ENCODE results near the gene PPTC7. TPM values are rescaled to one million over a fixed set of nuclear protein-coding genes. Genes with fewer than 3 reads are reported as not detected.
"Not testable (repeated sequence)": the region's sequence is repeated elsewhere in the genome, so short reads cannot be mapped to it uniquely, and the experiment has no call there.

PPTC7 gene
- total and polyA plus RNA-seq, 2 experiments from 2014 or later, result 2.4 to 3.4 TPM

- no peak for DNase-seq
- H3K4me1 ChIP-seq (ENCODE audit: insufficient read depth), result no peaks in the 10 kb centered on the region
- TF ChIP-seq EZH2phosphoT487 (IDR thresholded peaks at IDR 0.05; ENCODE audit: insufficient read depth, low read depth), result no peak
- no peaks in the 10 kb centered on the region for H3F3A ChIP-seq (ENCODE audit: insufficient read depth)
- in situ Hi-C loops (cut with MboI), result loop anchor here (10.0 kb wide), 1 partner anchor 83 kb away; no protein-coding TSS in a partner anchor
- H3K9me3 ChIP-seq (ENCODE audit: low read depth), result no peaks in the 10 kb centered on the region
- no peaks in the 10 kb centered on the region for H4K20me1 ChIP-seq (ENCODE audit: insufficient read depth)
- H3K36me3 ChIP-seq (ENCODE audit: low read depth), result no peaks in the 10 kb centered on the region
- WGBS, 2 experiments (ENCODE audit: low coverage in 1 of 2, low lambda C conversion rate in 2 of 2, missing lambda C conversion rate in 2 of 2), result 10 to 16% methylated on average over 1 of the region's 1 CpG
- H3K4me2 ChIP-seq (ENCODE audit: unreplicated experiment), result no peak overlapping the region
- H3K9ac ChIP-seq, result no peak overlapping the region
- no peaks in the 10 kb centered on the region for H3K79me2 ChIP-seq (ENCODE audit: insufficient read depth)
- H3K27me3 ChIP-seq (replicated peaks; ENCODE audit: insufficient read depth), result no peaks in the 10 kb centered on the region; the same call in 1 of the 2 replicates
- no peak overlapping the region for H3K4me3 ChIP-seq
- H2AFZ ChIP-seq, result no peak overlapping the region
- H3K9me2 ChIP-seq (ENCODE audit: insufficient read depth), result no peaks in the 10 kb centered on the region
- H3K27ac ChIP-seq, result no peak overlapping the region
Observed at GRCh38 chr12:110597885-110598284, 14.8 kb upstream of the PPTC7 start.

- 80 to 82% methylated on average over 4 of the region's 4 CpGs for WGBS, 2 experiments (ENCODE audit: low coverage in 1 of 2, low lambda C conversion rate in 2 of 2, missing lambda C conversion rate in 2 of 2)
Observed at GRCh38 chr12:110592919-110593318, 9.8 kb upstream of the PPTC7 start.

GRCh38 chr12:110592078-110592477 is 9.0 kb upstream of the PPTC7 start:
- Histone ChIP-seq H3F3A (ENCODE audit: insufficient read depth) (no peaks in the 10 kb centered on the region), H3K4me1 (ENCODE audit: insufficient read depth) (no peaks in the 10 kb centered on the region), H3K9ac (no peak overlapping the region), H3K27ac (no peak overlapping the region), H4K20me1 (ENCODE audit: insufficient read depth) (no peaks in the 10 kb centered on the region), H3K27me3 (replicated peaks; ENCODE audit: insufficient read depth) (no peaks in the 10 kb centered on the region; the same call in 1 of the 2 replicates), H2AFZ (no peak overlapping the region), H3K9me3 (ENCODE audit: low read depth) (no peaks in the 10 kb centered on the region), H3K36me3 (ENCODE audit: low read depth) (no peaks in the 10 kb centered on the region), H3K79me2 (ENCODE audit: insufficient read depth) (no peaks in the 10 kb centered on the region), H3K9me2 (ENCODE audit: insufficient read depth) (no peaks in the 10 kb centered on the region), H3K4me3 (no peak overlapping the region), H3K4me2 (ENCODE audit: unreplicated experiment) (no peak overlapping the region)
- no peak for TF ChIP-seq EZH2phosphoT487 (IDR thresholded peaks at IDR 0.05; ENCODE audit: insufficient read depth, low read depth)
- TF ChIP-seq EZH2 (IDR thresholded peaks at IDR 0.05; ENCODE audit: insufficient read depth, poor library complexity, severe bottlenecking), result no peak
- WGBS, 2 experiments (ENCODE audit: low coverage in 1 of 2, low lambda C conversion rate in 2 of 2, missing lambda C conversion rate in 2 of 2), result 89 to 99% methylated on average over 5 of the region's 5 CpGs
- in situ Hi-C loops (cut with MboI), result loop anchor here (10.0 kb wide), 1 partner anchor 77 kb away; no protein-coding TSS in a partner anchor
- no peak for DNase-seq

More at GRCh38 chr12:110592919-110593318, 9.8 kb upstream of the PPTC7 start:
- not testable (repeated sequence) for H3K27ac ChIP-seq; H4K20me1 ChIP-seq (ENCODE audit: insufficient read depth); H3K9me2 ChIP-seq (ENCODE audit: insufficient read depth); H3F3A ChIP-seq (ENCODE audit: insufficient read depth); H3K4me3 ChIP-seq; H3K27me3 ChIP-seq (replicated peaks; ENCODE audit: insufficient read depth); DNase-seq; H2AFZ ChIP-seq; H3K9ac ChIP-seq; H3K4me1 ChIP-seq (ENCODE audit: insufficient read depth); H3K9me3 ChIP-seq (ENCODE audit: low read depth); H3K4me2 ChIP-seq (ENCODE audit: unreplicated experiment); H3K79me2 ChIP-seq (ENCODE audit: insufficient read depth); H3K36me3 ChIP-seq (ENCODE audit: low read depth)
- in situ Hi-C loops (cut with MboI), result loop anchor here (10.0 kb wide), 1 partner anchor 78 kb away; no protein-coding TSS in a partner anchor

- Histone ChIP-seq H3K9me3 (ENCODE audit: low read depth) (no peaks in the 10 kb centered on the region), H3K36me3 (ENCODE audit: low read depth) (no peaks in the 10 kb centered on the region), H2AFZ (no peak overlapping the region), H4K20me1 (ENCODE audit: insufficient read depth) (no peaks in the 10 kb centered on the region), H3K9me2 (ENCODE audit: insufficient read depth) (no peaks in the 10 kb centered on the region), H3K4me3 (no peak overlapping the region), H3K27ac (peak overlapping the region; percentile 43), H3K9ac (0 out of 2 replicates have a peak overlapping the region, but pooled peaks have one; percentile 33), H3K4me2 (ENCODE audit: unreplicated experiment) (no peak overlapping the region), H3K79me2 (ENCODE audit: insufficient read depth) (no peaks in the 10 kb centered on the region), H3F3A (ENCODE audit: insufficient read depth) (no peaks in the 10 kb centered on the region), H3K27me3 (replicated peaks; ENCODE audit: insufficient read depth) (no peaks in the 10 kb centered on the region; the same call in 1 of the 2 replicates), H3K4me1 (ENCODE audit: insufficient read depth) (no peaks in the 10 kb centered on the region)
- TF ChIP-seq EZH2phosphoT487 (IDR thresholded peaks at IDR 0.05; ENCODE audit: insufficient read depth, low read depth), result no peak
- TF ChIP-seq EZH2 (IDR thresholded peaks at IDR 0.05; ENCODE audit: insufficient read depth, poor library complexity, severe bottlenecking), result no peak
- DNase-seq, result no peak
- in situ Hi-C loops (cut with MboI), result loop anchor here (10.0 kb wide), 1 partner anchor 77 kb away; no protein-coding TSS in a partner anchor
- WGBS, 2 experiments (ENCODE audit: low coverage in 1 of 2, low lambda C conversion rate in 2 of 2, missing lambda C conversion rate in 2 of 2), result 86 to 89% methylated on average over 7 of the region's 7 CpGs
Observed at GRCh38 chr12:110591451-110592051, 8.4 kb upstream of the PPTC7 start.
